Panc1 (cell line): ENCODE results near the gene TTC23.

Source experiments
- TCF7L2 ChIP-seq: IDR thresholded peaks from 2 replicates; pipeline ENCODE4 v1.6.1; 2011; ENCODE audit warnings: mild to moderate bottlenecking, low read depth, low read length, inconsistent platforms
- TF ChIP-seq, protein P1 (sequence below): fragments of 450-650 bp; IDR thresholded peaks from 2 replicates; pipeline ENCODE4 v1.5.1; 2017; ENCODE audit warnings: mild to moderate bottlenecking

DNA sequence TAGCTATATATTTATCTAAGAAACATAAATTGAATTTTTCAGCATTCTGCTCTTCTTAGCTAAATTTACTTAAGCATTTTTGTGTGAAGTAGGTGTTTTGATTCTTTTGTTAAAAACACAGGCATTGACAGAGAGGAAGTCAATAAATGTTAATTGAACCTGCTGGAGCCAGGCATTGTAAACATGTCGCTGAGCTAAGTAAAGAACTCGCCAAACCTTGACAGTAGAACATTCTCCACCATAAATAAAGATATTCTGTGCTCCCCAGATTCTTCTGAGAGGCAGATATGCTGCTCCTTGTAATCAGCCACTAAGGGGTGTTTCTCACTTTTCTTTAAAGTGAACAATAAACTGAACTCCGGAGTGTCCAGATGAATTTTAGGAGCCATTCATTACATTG lies 106.1 kb downstream of the TTC23 start:
- no peak for TF ChIP-seq TCF7L2
- TF ChIP-seq, protein P1, sequence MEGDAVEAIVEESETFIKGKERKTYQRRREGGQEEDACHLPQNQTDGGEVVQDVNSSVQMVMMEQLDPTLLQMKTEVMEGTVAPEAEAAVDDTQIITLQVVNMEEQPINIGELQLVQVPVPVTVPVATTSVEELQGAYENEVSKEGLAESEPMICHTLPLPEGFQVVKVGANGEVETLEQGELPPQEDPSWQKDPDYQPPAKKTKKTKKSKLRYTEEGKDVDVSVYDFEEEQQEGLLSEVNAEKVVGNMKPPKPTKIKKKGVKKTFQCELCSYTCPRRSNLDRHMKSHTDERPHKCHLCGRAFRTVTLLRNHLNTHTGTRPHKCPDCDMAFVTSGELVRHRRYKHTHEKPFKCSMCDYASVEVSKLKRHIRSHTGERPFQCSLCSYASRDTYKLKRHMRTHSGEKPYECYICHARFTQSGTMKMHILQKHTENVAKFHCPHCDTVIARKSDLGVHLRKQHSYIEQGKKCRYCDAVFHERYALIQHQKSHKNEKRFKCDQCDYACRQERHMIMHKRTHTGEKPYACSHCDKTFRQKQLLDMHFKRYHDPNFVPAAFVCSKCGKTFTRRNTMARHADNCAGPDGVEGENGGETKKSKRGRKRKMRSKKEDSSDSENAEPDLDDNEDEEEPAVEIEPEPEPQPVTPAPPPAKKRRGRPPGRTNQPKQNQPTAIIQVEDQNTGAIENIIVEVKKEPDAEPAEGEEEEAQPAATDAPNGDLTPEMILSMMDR: no peak
